ENCODE data around the gene SPAG17.

Gene SPAG17

DNA sequence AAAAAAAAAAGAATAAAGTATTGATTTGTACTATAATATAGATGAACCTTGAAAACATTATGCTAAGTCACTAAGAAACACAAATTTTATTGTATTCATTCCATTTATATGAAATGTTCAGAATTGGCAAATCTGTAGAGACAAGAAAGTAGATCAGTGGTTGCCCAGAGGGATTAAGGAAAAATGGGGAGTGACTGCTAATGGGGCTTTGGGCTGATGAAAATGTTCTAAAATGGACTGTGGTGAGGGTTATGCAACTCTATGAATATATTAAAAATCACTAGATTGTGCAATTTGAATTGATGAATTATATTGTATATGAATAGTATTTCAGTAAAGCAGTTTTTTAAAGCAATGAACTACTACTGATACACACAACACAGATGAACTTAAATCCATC, 265.7 kb downstream of the SPAG17 start:
- DNase-seq (ENCODE audit: extremely low read depth in 1 of 2, low read depth in 1 of 2) = no peak

DNA sequence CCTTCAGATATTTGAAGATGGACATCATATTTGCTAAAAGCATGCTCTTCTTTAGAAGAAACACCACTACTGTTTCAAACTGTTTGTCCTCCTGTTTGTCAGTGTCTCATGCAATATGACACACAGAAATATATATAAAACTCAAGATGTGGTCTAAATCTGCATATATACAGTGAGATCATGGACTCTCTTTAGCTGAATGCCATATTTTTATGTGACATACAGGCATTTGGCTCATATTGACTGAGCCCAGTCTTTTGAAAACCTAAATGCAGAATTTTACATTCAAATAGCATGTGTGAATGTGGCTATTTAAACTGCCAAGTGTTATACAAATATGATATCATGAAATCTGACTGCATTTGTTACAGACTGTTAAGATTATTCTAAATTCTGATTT, 274.0 kb downstream of the SPAG17 start:
- DNase-seq (ENCODE audit: extremely low read depth in 1 of 2, low read depth in 1 of 2) = no peak

DNA sequence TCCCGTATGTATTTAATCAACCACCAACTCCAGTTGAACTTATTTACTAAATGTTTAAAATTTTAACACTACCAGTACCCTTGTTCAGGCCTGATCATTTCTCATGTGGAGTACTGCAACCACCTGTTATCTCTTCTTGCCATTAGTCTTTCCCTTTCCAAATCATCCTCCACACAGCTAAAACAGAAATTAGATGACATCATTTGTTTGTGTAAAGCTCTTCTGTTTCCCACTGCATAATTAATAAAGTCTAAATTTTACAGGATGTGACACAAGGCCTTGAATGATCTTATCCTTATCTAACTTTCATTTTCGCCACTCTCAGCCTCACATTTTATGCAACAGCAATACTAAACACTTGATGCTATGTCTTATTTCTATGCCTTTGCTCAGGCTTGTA, 280.0 kb downstream of the SPAG17 start:
- no peak for DNase-seq (ENCODE audit: extremely low read depth in 1 of 2, low read depth in 1 of 2)

DNA sequence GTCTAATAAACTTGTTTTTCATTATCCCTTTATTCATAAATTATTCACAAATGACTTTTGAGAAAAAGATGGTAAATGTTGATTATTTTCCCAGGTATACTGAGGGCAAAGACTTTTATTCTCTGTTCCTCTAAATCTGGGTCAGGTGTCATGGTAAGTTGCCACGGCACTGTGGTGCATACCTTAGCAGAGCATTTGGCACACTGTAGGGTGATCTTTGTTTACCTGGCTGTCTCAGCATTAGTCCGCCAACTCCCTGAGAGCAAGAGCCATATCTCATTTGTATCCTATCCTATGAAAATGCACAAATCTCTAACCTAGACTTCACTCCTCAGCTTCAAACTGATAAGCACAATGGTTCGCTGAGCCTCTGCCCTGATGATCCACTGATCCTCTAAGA, 280.5 kb downstream of the SPAG17 start:
- no peak for DNase-seq (ENCODE audit: extremely low read depth in 1 of 2, low read depth in 1 of 2)

Data from activated CD8-positive, alpha-beta memory T cell treated with anti-CD3 and anti-CD28 coated beads for 1 hour (primary cell).